ENCODE results near the gene ENTHD1.
"Not testable (repeated sequence)": the region's sequence is repeated elsewhere in the genome, so short reads cannot be mapped to it uniquely, and the experiment has no call there.

The ENTHD1 gene

DNA sequence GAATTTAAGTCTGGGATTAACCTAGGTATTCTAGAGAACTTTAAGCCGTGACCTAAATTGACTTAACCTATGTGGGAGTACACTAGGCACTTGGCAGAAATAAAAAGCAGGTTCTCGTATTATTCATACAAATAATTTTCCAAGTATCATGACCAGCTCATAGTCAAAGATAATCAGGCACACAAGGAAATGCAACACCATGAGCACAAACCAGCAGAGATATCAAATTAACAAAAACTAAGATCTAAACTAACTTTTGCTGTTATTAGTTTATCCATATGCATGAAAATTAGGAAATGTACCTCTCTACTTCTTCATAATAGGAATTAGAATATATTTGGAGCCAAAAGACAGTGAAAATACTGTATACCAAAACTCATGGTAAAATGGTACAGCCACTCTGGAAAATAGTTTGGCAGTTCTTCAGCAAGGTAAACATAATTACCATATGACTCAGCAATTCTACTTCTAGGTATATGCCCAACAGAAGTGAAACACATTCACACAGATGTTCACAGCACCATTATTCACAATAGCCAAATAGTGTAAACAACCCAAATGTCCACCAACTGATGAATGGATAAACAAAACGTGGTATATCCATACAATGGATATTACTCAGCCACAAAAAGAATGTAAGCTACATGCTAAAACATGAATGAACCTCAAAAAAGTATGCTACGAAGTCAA, 154.1 kb downstream of the ENTHD1 start:
- Histone ChIP-seq H3K36me3 (ENCODE audit: control insufficient read depth in 1 of 2, insufficient read depth in 2 of 2, low read length in 2 of 2) (no peaks in the 10 kb centered on the region), H3K27me3 (ENCODE audit: low read depth, low read length) (peaks cover 5% of the 10 kb centered on the region), H3K4me1 (ENCODE audit: control insufficient read depth in 1 of 2, insufficient read depth in 2 of 2, low read length in 2 of 2) (no peaks in the 10 kb centered on the region), H3K27ac (ENCODE audit: low read length) (no peak overlapping the region), H3K4me3 (ENCODE audit: low read depth in 1 of 2, low read length in 2 of 2) (no peak overlapping the region), H3K9me3 (ENCODE audit: control insufficient read depth in 1 of 2, low read length in 2 of 2) (peaks cover 0 to 4% of the 10 kb centered on the region in 2 donors)

DNA sequence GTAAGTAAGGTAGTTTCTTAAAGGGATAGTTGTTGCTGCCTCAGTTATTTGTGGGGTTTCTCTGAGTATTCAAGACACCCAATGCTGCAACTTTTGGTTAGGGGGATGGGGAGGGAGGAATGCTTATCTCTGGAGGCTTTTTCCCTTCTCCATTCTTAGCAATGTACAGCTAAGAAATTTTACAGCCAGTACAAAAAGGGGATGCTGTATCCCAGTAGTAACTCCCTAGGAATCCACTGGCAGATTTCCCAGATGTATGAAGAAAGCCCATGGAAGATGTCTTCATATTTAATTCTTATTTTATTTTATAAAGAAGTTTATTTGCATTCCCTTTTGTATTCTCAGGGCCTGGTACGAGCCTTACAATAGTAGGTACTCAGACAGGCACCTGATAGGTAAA, 154.8 kb downstream of the ENTHD1 start:
- Histone ChIP-seq H3K27ac (ENCODE audit: low read length) (no peak overlapping the region), H3K9me3 (ENCODE audit: control insufficient read depth in 1 of 2, low read length in 2 of 2) (peaks cover 0 to 4% of the 10 kb centered on the region in 2 donors), H3K27me3 (ENCODE audit: low read depth, low read length) (peaks cover 5% of the 10 kb centered on the region)

DNA sequence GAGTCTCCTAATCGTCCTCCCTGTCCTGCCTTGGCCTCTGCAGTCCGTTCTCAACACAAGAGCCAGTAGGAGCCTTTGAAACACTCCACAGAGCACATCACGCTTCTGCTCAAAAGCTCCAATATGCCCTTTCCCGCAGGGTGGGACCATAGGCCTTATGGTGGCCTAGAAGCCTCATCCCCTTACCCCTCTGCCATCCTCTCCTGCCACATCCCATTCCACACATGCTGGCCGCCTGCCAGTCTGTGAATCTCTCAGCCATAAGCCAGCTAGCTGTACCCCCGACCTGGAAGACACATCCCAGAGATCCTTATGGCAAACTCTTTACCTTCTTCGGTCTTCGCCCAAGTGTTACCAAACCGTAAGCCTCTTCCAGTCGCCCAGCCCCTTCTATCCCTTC, 157.8 kb downstream of the ENTHD1 start:
- H3K36me3 ChIP-seq (ENCODE audit: control insufficient read depth in 1 of 2, insufficient read depth in 2 of 2, low read length in 2 of 2), result no peaks in the 10 kb centered on the region
- peaks cover 5% of the 10 kb centered on the region for H3K27me3 ChIP-seq (ENCODE audit: low read depth, low read length)
- no peak overlapping the region for H3K27ac ChIP-seq (ENCODE audit: low read length)
- H3K9me3 ChIP-seq (ENCODE audit: control insufficient read depth in 1 of 2, low read length in 2 of 2), result peaks cover 0 to 4% of the 10 kb centered on the region in 2 donors
- no peaks in the 10 kb centered on the region for H3K4me1 ChIP-seq (ENCODE audit: control insufficient read depth in 1 of 2, insufficient read depth in 2 of 2, low read length in 2 of 2)
- H3K4me3 ChIP-seq (ENCODE audit: low read depth in 1 of 2, low read length in 2 of 2), result no peak overlapping the region

More for the DNA sequence above, 154.8 kb downstream of the ENTHD1 start:
- no peaks in the 10 kb centered on the region for H3K36me3 ChIP-seq (ENCODE audit: control insufficient read depth in 1 of 2, insufficient read depth in 2 of 2, low read length in 2 of 2)
- no peak overlapping the region for H3K4me3 ChIP-seq (ENCODE audit: low read depth in 1 of 2, low read length in 2 of 2)
- no peaks in the 10 kb centered on the region for H3K4me1 ChIP-seq (ENCODE audit: control insufficient read depth in 1 of 2, insufficient read depth in 2 of 2, low read length in 2 of 2)

DNA sequence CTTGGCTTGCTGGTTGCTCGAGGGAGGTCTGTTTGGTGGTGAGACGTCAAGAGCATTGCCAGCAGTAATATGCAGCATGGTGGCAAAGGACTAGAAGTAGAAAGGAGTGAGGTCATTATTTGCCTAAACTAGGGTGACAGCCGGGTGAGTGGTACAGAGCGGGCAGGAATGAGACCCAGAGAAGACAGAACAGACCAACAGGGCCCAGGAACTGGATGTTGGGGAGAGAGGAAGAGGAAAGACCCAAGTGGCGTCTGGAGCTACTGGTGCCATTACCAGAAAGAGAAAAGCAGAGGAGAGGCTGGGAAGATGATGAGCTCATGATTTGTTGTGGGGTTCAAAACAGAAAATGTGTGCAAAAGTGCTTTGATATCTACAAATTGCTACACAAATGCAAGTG, 158.7 kb downstream of the ENTHD1 start:
- peaks cover 5% of the 10 kb centered on the region for H3K27me3 ChIP-seq (ENCODE audit: low read depth, low read length)
- H3K9me3 ChIP-seq (ENCODE audit: control insufficient read depth in 1 of 2, low read length in 2 of 2), result peaks cover 0 to 3% of the 10 kb centered on the region in 2 donors
- H3K4me3 ChIP-seq (ENCODE audit: low read depth in 1 of 2, low read length in 2 of 2), result no peak overlapping the region
- no peaks in the 10 kb centered on the region for H3K4me1 ChIP-seq (ENCODE audit: control insufficient read depth in 1 of 2, insufficient read depth in 2 of 2, low read length in 2 of 2)
- H3K27ac ChIP-seq (ENCODE audit: low read length), result no peak overlapping the region
- no peaks in the 10 kb centered on the region for H3K36me3 ChIP-seq (ENCODE audit: control insufficient read depth in 1 of 2, insufficient read depth in 2 of 2, low read length in 2 of 2)

DNA sequence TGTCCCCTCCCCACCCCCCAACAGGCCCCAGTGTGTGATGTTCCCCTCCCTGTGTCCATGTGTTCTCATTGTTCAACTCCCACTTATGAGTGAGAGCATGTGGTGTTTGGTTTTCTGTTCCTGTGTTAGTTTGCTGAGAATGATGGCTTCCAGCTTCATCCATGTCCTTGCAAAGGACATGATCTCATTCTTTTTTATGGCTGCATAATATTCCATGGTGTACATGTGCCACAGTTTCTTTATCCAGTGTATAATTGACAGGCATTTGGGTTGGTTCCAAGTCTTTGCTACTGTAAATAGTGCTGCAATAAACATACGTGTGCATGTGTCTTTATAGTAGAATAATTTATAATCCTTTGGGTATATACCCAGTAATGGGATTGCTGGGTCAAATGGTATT, 159.5 kb downstream of the ENTHD1 start:
- not testable (repeated sequence) for H3K4me3 ChIP-seq (ENCODE audit: low read depth in 1 of 2, low read length in 2 of 2); H3K27me3 ChIP-seq (ENCODE audit: low read depth, low read length); H3K36me3 ChIP-seq (ENCODE audit: control insufficient read depth in 1 of 2, insufficient read depth in 2 of 2, low read length in 2 of 2); H3K9me3 ChIP-seq (ENCODE audit: control insufficient read depth in 1 of 2, low read length in 2 of 2); H3K4me1 ChIP-seq (ENCODE audit: control insufficient read depth in 1 of 2, insufficient read depth in 2 of 2, low read length in 2 of 2); H3K27ac ChIP-seq (ENCODE audit: low read length)

DNA sequence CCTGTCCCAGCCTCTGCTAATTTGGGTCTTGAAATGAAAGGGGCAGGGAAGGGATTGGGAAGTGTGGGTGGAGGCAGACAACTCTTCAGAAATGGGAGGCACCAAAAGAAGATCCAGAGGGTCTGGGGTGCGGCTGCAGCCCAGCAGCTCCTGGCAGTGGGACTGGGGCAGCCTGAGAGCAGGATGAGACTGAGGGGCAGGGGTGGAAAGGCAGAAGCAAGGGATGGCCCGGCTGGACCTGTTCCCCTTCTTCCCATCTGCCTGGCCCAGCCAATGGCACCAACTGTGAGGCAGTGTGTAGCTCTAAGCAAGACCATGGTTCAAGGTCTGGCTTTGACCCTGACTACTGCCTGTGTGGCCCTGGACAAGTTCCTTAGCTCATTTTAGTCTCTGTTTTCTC, 160.4 kb downstream of the ENTHD1 start:
- Histone ChIP-seq H3K27me3 (ENCODE audit: low read depth, low read length) (peaks cover 5% of the 10 kb centered on the region), H3K36me3 (ENCODE audit: control insufficient read depth in 1 of 2, insufficient read depth in 2 of 2, low read length in 2 of 2) (no peaks in the 10 kb centered on the region), H3K27ac (ENCODE audit: low read length) (no peak overlapping the region), H3K9me3 (ENCODE audit: control insufficient read depth in 1 of 2, low read length in 2 of 2) (no peaks in the 10 kb centered on the region), H3K4me3 (ENCODE audit: low read depth in 1 of 2, low read length in 2 of 2) (no peak overlapping the region), H3K4me1 (ENCODE audit: control insufficient read depth in 1 of 2, insufficient read depth in 2 of 2, low read length in 2 of 2) (no peaks in the 10 kb centered on the region)

DNA sequence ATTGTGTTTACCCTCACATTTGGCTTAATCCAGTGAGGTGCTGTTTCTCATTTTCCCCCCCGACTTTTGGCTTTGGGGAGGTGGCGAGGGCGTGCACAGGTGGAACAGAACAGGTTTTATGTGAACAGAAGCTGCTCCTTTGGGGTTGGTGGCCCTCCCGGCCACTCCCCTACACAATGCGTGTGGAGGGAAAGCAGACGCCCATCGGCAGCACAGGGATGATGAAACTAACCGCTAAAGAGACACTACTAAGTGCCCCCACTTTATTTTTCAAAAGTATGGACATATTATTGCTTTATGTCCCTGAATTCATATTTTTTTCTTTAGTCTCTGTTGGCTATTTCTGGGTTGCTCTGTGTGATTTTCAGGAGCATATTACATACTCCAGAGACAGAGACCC, 160.9 kb downstream of the ENTHD1 start:
- Histone ChIP-seq H3K27ac (ENCODE audit: low read length) (no peak overlapping the region), H3K9me3 (ENCODE audit: control insufficient read depth in 1 of 2, low read length in 2 of 2) (no peaks in the 10 kb centered on the region), H3K27me3 (ENCODE audit: low read depth, low read length) (peaks cover 5% of the 10 kb centered on the region), H3K36me3 (ENCODE audit: control insufficient read depth in 1 of 2, insufficient read depth in 2 of 2, low read length in 2 of 2) (no peaks in the 10 kb centered on the region), H3K4me1 (ENCODE audit: control insufficient read depth in 1 of 2, insufficient read depth in 2 of 2, low read length in 2 of 2) (no peaks in the 10 kb centered on the region), H3K4me3 (ENCODE audit: low read depth in 1 of 2, low read length in 2 of 2) (no peak overlapping the region)

DNA sequence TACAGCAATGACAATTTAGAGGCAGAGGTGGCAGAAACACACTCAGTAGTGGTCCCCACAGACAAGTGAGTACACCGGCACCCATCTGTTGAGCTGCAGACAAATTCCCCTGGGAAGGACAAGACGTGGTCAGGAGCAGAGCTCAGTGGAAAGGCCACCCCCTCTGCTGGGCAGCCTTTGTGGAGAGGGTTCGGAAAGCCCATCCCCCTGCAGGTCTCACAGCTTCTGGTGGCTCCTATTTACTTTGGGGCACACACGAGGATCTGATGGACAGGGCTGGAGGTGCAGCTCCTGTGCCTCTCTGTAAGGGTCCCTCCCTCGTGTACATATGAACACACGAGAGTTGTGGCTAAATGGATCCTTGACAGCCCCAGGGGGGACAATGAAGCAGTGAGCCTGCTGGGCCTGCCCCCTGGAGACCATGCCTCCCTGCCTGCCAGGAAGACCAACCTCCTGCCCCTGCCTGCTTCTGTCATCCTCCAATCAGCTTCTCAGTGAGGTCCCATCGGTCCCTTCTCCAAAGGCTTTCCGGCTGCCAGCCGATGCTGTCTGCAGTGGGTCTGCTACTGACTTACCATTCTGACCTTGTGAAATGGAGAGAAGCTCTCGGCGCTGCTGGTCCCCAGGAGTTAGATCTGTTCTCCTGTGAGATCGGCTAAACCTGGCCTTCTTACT, 161.5 kb downstream of the ENTHD1 start:
- Histone ChIP-seq H3K36me3 (ENCODE audit: control insufficient read depth in 1 of 2, insufficient read depth in 2 of 2, low read length in 2 of 2) (no peaks in the 10 kb centered on the region), H3K27me3 (ENCODE audit: low read depth, low read length) (peaks cover 5% of the 10 kb centered on the region), H3K27ac (ENCODE audit: low read length) (no peak overlapping the region), H3K4me1 (ENCODE audit: control insufficient read depth in 1 of 2, insufficient read depth in 2 of 2, low read length in 2 of 2) (no peaks in the 10 kb centered on the region), H3K9me3 (ENCODE audit: control insufficient read depth in 1 of 2, low read length in 2 of 2) (no peaks in the 10 kb centered on the region), H3K4me3 (ENCODE audit: low read depth in 1 of 2, low read length in 2 of 2) (no peak overlapping the region)

DNA sequence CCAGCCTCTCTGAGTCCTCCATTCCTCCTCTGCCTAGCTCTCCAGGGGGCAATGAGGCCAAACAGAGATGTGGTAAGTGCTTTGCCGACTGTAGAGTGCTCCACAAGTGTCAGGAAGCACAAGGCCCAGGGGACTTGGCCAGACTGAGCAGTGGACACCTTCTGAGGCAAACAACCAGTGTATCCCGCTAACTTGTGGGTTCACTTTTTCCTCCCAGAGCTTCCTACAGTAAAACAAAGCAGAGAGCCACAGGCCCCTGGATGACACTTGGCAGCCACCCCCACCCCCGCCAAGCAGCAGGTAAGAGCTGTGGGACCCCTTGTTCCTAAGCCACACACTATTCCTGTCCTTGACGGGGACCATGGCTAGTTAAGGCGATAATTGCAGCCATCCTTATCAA, 162.1 kb downstream of the ENTHD1 start:
- Histone ChIP-seq H3K4me1 (ENCODE audit: control insufficient read depth in 1 of 2, insufficient read depth in 2 of 2, low read length in 2 of 2) (no peaks in the 10 kb centered on the region), H3K36me3 (ENCODE audit: control insufficient read depth in 1 of 2, insufficient read depth in 2 of 2, low read length in 2 of 2) (no peaks in the 10 kb centered on the region), H3K27me3 (ENCODE audit: low read depth, low read length) (peaks cover 9% of the 10 kb centered on the region), H3K4me3 (ENCODE audit: low read depth in 1 of 2, low read length in 2 of 2) (no peak overlapping the region), H3K27ac (ENCODE audit: low read length) (no peak overlapping the region), H3K9me3 (ENCODE audit: control insufficient read depth in 1 of 2, low read length in 2 of 2) (no peaks in the 10 kb centered on the region)

DNA sequence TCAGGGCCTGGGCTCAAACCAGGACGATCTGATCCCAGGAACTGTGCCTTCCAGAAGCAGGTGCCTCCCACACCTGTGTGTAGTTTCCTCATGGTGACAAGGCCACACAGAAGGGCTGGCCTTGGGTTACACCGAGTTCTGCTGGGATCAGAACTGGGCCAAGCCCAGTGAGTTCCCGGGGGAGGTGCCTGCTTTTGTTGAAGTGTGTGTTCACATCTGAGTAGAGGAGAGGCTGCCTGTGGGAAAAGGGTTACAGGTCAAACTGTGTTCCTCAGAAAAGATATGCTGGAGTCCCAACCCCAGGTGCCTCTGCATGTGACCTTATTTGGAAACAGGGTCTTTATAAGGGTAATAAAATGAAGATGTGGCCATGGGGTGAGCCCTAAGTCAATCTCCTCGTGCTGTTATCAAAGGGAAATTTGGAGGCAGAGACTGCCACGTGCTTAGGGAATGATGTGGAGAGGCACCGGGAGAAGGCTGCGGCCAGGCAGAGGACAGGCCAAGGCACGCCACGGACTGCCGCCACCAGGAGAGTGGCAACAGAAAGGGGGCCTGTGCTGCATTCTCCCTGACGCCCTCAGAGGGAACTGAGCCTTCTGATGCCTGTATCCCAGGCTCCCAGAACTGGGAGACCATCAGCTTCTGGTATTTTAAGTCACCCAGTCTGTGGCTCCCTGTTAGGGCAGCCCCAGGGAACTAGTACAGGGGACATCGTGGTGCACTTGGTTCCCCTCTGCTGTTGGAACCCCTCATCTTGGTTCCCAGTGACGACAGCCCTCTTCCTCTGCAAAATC, 164.2 kb downstream of the ENTHD1 start:
- Histone ChIP-seq H3K27me3 (ENCODE audit: low read depth, low read length) (peaks cover 4% of the 10 kb centered on the region), H3K36me3 (ENCODE audit: control insufficient read depth in 1 of 2, insufficient read depth in 2 of 2, low read length in 2 of 2) (no peaks in the 10 kb centered on the region), H3K4me1 (ENCODE audit: control insufficient read depth in 1 of 2, insufficient read depth in 2 of 2, low read length in 2 of 2) (no peaks in the 10 kb centered on the region), H3K27ac (ENCODE audit: low read length) (no peak overlapping the region), H3K9me3 (ENCODE audit: control insufficient read depth in 1 of 2, low read length in 2 of 2) (no peaks in the 10 kb centered on the region), H3K4me3 (ENCODE audit: low read depth in 1 of 2, low read length in 2 of 2) (no peak overlapping the region)

DNA sequence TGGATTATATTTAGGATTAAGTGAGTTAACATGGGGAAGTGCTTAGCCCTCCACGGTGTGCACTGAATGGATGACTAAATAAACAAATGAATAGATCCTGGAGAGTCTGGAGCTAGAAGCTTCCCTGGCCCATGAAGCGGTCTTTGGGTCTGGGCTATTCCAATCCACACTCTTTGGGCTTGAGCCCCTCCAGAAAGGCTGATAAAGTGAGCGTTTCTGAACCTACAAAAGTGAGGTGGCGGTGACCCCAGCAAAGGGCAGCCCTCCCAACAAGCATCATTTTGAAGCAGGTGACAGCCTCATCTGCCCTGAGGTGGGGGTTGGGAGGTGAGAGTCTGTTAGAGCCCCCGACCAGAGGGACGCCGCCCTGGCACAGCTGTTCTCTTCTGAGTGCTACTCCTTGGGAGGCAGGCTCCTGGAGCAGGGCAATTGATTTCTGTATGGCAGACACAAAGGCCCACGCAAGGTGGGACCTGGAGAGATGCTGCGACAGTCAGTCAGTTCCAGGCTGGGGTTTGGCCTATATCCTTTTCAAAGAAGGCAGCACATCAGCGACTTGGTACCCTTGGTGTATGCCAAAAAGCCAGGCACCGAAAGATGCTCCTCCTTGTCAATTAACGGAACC, 165.2 kb downstream of the ENTHD1 start:
- peaks cover 4% of the 10 kb centered on the region for H3K27me3 ChIP-seq (ENCODE audit: low read depth, low read length)
- H3K36me3 ChIP-seq (ENCODE audit: control insufficient read depth in 1 of 2, insufficient read depth in 2 of 2, low read length in 2 of 2), result no peaks in the 10 kb centered on the region
- no peak overlapping the region for H3K4me3 ChIP-seq (ENCODE audit: low read depth in 1 of 2, low read length in 2 of 2)
- H3K4me1 ChIP-seq (ENCODE audit: control insufficient read depth in 1 of 2, insufficient read depth in 2 of 2, low read length in 2 of 2), result no peaks in the 10 kb centered on the region
- no peaks in the 10 kb centered on the region for H3K9me3 ChIP-seq (ENCODE audit: control insufficient read depth in 1 of 2, low read length in 2 of 2)
- H3K27ac ChIP-seq (ENCODE audit: low read length), result no peak overlapping the region

Measured in muscle layer of duodenum (tissue), 2 donors.